SK-N-SH (cell line): ENCODE data around the gene CYTH3. TPM values are rescaled to one million over a fixed set of nuclear protein-coding genes. Genes with fewer than 3 reads are reported as not detected.

Experiments
- CTCF ChIA-PET: fragments of 300-600, 350-600 bp; formaldehyde crosslinking; extraction: SDS; loops from one replicate; lab custom pipeline; 2021; lab: Yijun Ruan, JAX
- POLR2A ChIA-PET: fragments of 350-600 bp; sonication (Branson Sonifier 250); formaldehyde crosslinking; extraction: SDS; loops from one replicate; lab custom pipeline; 2020; ENCODE audit warnings: antibody characterized with exemption, inconsistent platforms; lab: Yijun Ruan, JAX
- DNase-seq: peaks from one replicate; pipeline ENCODE4 v3.0.0; 2012
- H2AFZ ChIP-seq: fragments of 200-600 bp; sonication (generic); 2 replicates; pipeline ENCODE4 v1.8.1; 2016; ENCODE audit warnings: antibody characterized with exemption, mild to moderate bottlenecking, low read depth
- H3F3A ChIP-seq: fragments of 200-600 bp; sonication (generic); replicated peaks from 2 replicates; pipeline ENCODE3; 2016; ENCODE audit warnings: antibody characterized with exemption, mild to moderate bottlenecking; ENCODE audit not compliant: insufficient read depth
- H3K27ac ChIP-seq, 2 experiments: fragments of 200-500 bp in 1 of 2; fragments of 200-600 bp in 1 of 2; sonication (Bioruptor generic) in 1 of 2; sonication (generic), shearing (Covaris generic) in 1 of 2; 2 replicates each; pipeline versions ENCODE4 v1.5.1 to v1.6.1; 2014 to 2016; ENCODE audit warnings: low read depth in 2 of 2, inconsistent platforms in 1 of 2, low read length in 1 of 2, mild to moderate bottlenecking in 1 of 2, mixed read lengths in 1 of 2
- H3K27me3 ChIP-seq: fragments of 200-600 bp; sonication (generic), shearing (Covaris generic); 2 replicates; pipeline ENCODE4 v1.6.1; 2016; ENCODE audit warnings: mixed run types; ENCODE audit not compliant: insufficient read depth
- H3K36me3 ChIP-seq, 2 experiments: fragments of 200-500 bp in 1 of 2; fragments of 200-600 bp in 1 of 2; sonication (Bioruptor generic) in 1 of 2; sonication (generic) in 1 of 2; replicated peaks in 1 of 2; 2 replicates each; pipeline versions ENCODE3 to v1.5.1; 2014 to 2016; ENCODE audit warnings: low read length in 1 of 2, mild to moderate bottlenecking in 1 of 2; ENCODE audit not compliant: insufficient read depth in 2 of 2, control insufficient read depth in 1 of 2
- H3K4me1 ChIP-seq, 2 experiments: fragments of 200-500 bp in 1 of 2; fragments of 200-600 bp in 1 of 2; sonication (Bioruptor generic) in 1 of 2; sonication (generic), shearing (Covaris generic) in 1 of 2; 2 replicates each; pipeline versions ENCODE4 v1.5.1 to v1.6.1; 2014 to 2016; ENCODE audit warnings: low read depth in 1 of 2, low read length in 1 of 2, mixed run types in 1 of 2; ENCODE audit not compliant: insufficient read depth in 2 of 2, control insufficient read depth in 1 of 2
- H3K4me2 ChIP-seq: fragments of 200-600 bp; sonication (generic), shearing (Covaris generic); 2 replicates; pipeline ENCODE4 v1.6.1; 2017; ENCODE audit warnings: mixed run types
- H3K4me3 ChIP-seq, 2 experiments: fragments of 200-500 bp in 1 of 2; fragments of 200-600 bp in 1 of 2; sonication (Bioruptor generic) in 1 of 2; sonication (generic), shearing (Covaris generic) in 1 of 2; 2 replicates each; pipeline versions ENCODE4 v1.5.1 to v1.8.1; 2014 to 2016; ENCODE audit warnings: low read depth in 2 of 2, inconsistent platforms in 1 of 2, low read length in 1 of 2, mild to moderate bottlenecking in 1 of 2, mixed read lengths in 1 of 2, moderate library complexity in 1 of 2
- H3K79me2 ChIP-seq: fragments of 200-600 bp; sonication (generic); 2 replicates; pipeline ENCODE4 v1.8.1; 2017; ENCODE audit warnings: mild to moderate bottlenecking; ENCODE audit not compliant: insufficient read depth
- H3K9ac ChIP-seq: fragments of 200-600 bp; sonication (generic); 2 replicates; pipeline ENCODE4 v1.6.1; 2017; ENCODE audit warnings: mixed run types
- H3K9me2 ChIP-seq: fragments of 200-600 bp; sonication (generic); 2 replicates; pipeline ENCODE4 v1.6.1; 2017; ENCODE audit warnings: mixed run types
- H3K9me3 ChIP-seq: fragments of 200-600 bp; sonication (generic); 2 replicates; pipeline ENCODE4 v1.6.1; 2017; ENCODE audit warnings: mixed run types, mild to moderate bottlenecking, moderate library complexity
- H4K20me1 ChIP-seq: fragments of 200-600 bp; sonication (generic); 2 replicates; pipeline ENCODE4 v1.6.1; 2017; ENCODE audit warnings: mild to moderate bottlenecking, mixed run types; ENCODE audit not compliant: insufficient read depth
- CHD2 ChIP-seq: fragments of 150-350 bp; IDR thresholded peaks from 2 replicates; pipeline ENCODE4 v1.6.1; 2018; ENCODE audit warnings: low read length; ENCODE audit not compliant: partially characterized antibody
- ELF1 ChIP-seq: IDR thresholded peaks from 2 replicates; pipeline ENCODE4 v1.4.0; 2012
- FOXJ3 ChIP-seq: sonication (generic); formaldehyde crosslinking; IDR thresholded peaks from 2 replicates; pipeline ENCODE4 v1.5.1; 2020; ENCODE audit warnings: mild to moderate bottlenecking, missing genetic modification reagents
- FOXM1 ChIP-seq: IDR thresholded peaks from 2 replicates; pipeline ENCODE4 v1.4.0; 2012; ENCODE audit warnings: low read depth, mild to moderate bottlenecking
- MEF2A ChIP-seq: IDR thresholded peaks from 2 replicates; pipeline ENCODE4 v1.4.0; 2012; ENCODE audit warnings: low read depth, borderline replicate concordance
- MXI1 ChIP-seq: IDR thresholded peaks from 2 replicates; pipeline ENCODE4 v1.6.1; 2012; ENCODE audit warnings: mild to moderate bottlenecking, low read depth, low read length, improper control_type of control experiment
- RXRA ChIP-seq: IDR thresholded peaks from 2 replicates; pipeline ENCODE4 v1.4.0; 2012; ENCODE audit warnings: low read depth, mild to moderate bottlenecking, borderline replicate concordance
- SIN3A ChIP-seq: IDR thresholded peaks from 2 replicates; pipeline ENCODE4 v1.6.1; 2012; ENCODE audit warnings: low read depth, mild to moderate bottlenecking, low read length, moderate library complexity, borderline replicate concordance
- SMC3 ChIP-seq: IDR thresholded peaks from 2 replicates; pipeline ENCODE4 v1.6.1; 2012; ENCODE audit warnings: low read depth, low read length, improper control_type of control experiment
- TAF1 ChIP-seq: IDR thresholded peaks from 2 replicates; pipeline ENCODE4 v1.6.1; 2012; ENCODE audit warnings: low read depth, mild to moderate bottlenecking, low read length, moderate library complexity, borderline replicate concordance
- USF2 ChIP-seq: fragments of 150-350 bp; IDR thresholded peaks from 2 replicates; pipeline ENCODE4 v1.6.1; 2017; ENCODE audit warnings: antibody characterized with exemption, low read length, low read depth, borderline replicate concordance
- WGBS: methylation state at CpG from one replicate; pipeline ENCODE4 v1.1.6; 2017; ENCODE audit warnings: low lambda C conversion rate; 5-methylcytosine and 5-hydroxymethylcytosine counted together
- polyA plus RNA-seq, 3 experiments: library from polyadenylated mRNA; depleted of rRNA; stranded (reverse); fragments of >200 nt; gene quantifications; 2 replicates each; pipeline ENCODE4 v1.2.3, GENCODE V29; 2012
- TF ChIP-seq, protein P1 (sequence below): IDR thresholded peaks from 2 replicates; pipeline ENCODE4 v1.6.1; 2012; ENCODE audit warnings: mild to moderate bottlenecking, low read depth, low read length, moderate library complexity
- TF ChIP-seq, protein P2 (sequence below): fragments of 150-350 bp; IDR thresholded peaks from 2 replicates; pipeline ENCODE4 v1.6.1; 2016; ENCODE audit warnings: mild to moderate bottlenecking, low read depth, low read length

Gene CYTH3
- polyA plus RNA-seq, 1 of the 3 experiments (the other 2 are of a cell fraction) = 55.1 TPM

DNA sequence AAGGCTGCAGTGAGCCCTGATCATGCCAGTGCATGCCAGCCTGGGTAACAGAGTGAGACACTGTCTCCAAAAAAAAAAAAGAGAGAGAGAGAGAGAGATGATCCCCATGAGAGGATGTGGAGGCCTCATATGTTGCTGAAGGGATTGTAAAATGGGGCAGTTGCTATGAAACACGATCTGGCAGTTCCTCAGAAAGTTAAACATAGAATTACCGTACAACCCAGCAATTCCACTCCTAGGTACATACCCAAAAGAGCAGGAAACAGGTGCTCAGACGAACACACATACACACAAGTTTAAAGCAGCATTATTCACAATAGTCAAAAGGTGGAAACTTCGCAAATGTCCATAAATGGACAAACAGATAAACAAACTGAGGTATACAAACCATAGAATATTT, 27.4 kb upstream of the CYTH3 start:
- Histone ChIP-seq H3K4me3 (no peak overlapping the region), H4K20me1 (no peaks in the 10 kb centered on the region), H3K4me1 (no peaks in the 10 kb centered on the region), H3K4me2 (no peak overlapping the region), H3K27me3 (no peaks in the 10 kb centered on the region), H3K9me3 (no peaks in the 10 kb centered on the region), H3K9me2 (no peaks in the 10 kb centered on the region), H3K36me3 (no peaks in the 10 kb centered on the region), H3K27ac (no peak overlapping the region), H2AFZ (no peak overlapping the region), H3K9ac (no peak overlapping the region), H3F3A (peaks cover 9% of the 10 kb centered on the region), H3K79me2 (no peaks in the 10 kb centered on the region)
- POLR2A ChIA-PET = no interaction called here
- TF ChIP-seq TAF1 = no peak
- no peak for TF ChIP-seq CHD2
- TF ChIP-seq, protein P1, sequence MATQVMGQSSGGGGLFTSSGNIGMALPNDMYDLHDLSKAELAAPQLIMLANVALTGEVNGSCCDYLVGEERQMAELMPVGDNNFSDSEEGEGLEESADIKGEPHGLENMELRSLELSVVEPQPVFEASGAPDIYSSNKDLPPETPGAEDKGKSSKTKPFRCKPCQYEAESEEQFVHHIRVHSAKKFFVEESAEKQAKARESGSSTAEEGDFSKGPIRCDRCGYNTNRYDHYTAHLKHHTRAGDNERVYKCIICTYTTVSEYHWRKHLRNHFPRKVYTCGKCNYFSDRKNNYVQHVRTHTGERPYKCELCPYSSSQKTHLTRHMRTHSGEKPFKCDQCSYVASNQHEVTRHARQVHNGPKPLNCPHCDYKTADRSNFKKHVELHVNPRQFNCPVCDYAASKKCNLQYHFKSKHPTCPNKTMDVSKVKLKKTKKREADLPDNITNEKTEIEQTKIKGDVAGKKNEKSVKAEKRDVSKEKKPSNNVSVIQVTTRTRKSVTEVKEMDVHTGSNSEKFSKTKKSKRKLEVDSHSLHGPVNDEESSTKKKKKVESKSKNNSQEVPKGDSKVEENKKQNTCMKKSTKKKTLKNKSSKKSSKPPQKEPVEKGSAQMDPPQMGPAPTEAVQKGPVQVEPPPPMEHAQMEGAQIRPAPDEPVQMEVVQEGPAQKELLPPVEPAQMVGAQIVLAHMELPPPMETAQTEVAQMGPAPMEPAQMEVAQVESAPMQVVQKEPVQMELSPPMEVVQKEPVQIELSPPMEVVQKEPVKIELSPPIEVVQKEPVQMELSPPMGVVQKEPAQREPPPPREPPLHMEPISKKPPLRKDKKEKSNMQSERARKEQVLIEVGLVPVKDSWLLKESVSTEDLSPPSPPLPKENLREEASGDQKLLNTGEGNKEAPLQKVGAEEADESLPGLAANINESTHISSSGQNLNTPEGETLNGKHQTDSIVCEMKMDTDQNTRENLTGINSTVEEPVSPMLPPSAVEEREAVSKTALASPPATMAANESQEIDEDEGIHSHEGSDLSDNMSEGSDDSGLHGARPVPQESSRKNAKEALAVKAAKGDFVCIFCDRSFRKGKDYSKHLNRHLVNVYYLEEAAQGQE = no peak
- TF ChIP-seq MXI1 = no peak
- no peak for TF ChIP-seq ELF1
- TF ChIP-seq MEF2A = no peak
- TF ChIP-seq RXRA = no peak
- TF ChIP-seq FOXM1 = no peak
- TF ChIP-seq, protein P2, sequence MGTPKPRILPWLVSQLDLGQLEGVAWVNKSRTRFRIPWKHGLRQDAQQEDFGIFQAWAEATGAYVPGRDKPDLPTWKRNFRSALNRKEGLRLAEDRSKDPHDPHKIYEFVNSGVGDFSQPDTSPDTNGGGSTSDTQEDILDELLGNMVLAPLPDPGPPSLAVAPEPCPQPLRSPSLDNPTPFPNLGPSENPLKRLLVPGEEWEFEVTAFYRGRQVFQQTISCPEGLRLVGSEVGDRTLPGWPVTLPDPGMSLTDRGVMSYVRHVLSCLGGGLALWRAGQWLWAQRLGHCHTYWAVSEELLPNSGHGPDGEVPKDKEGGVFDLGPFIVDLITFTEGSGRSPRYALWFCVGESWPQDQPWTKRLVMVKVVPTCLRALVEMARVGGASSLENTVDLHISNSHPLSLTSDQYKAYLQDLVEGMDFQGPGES = no peak
- no peak for TF ChIP-seq USF2
- no peak for TF ChIP-seq SMC3
- TF ChIP-seq FOXJ3 (CRISPR knock-in tag) = no peak
- no peak for TF ChIP-seq SIN3A
- no peak for DNase-seq
- WGBS = 86% methylated on average over 4 of the region's 4 CpGs
- CTCF ChIA-PET = no interaction called here
